Skeletal muscle cell (primary cell): Measurements from ENCODE around the gene EPHB2.

Experiments
- DNase-seq: peaks from one replicate; pipeline ENCODE4 v3.0.0-alpha.2; 2010; ENCODE audit warnings: low read depth
- H3K4me3 ChIP-seq: 2 replicates; pipeline ENCODE4 v1.5.1; 2011; ENCODE audit warnings: low read depth, mild to moderate bottlenecking, control low read depth, low read length, moderate library complexity

EPHB2 gene

DNA sequence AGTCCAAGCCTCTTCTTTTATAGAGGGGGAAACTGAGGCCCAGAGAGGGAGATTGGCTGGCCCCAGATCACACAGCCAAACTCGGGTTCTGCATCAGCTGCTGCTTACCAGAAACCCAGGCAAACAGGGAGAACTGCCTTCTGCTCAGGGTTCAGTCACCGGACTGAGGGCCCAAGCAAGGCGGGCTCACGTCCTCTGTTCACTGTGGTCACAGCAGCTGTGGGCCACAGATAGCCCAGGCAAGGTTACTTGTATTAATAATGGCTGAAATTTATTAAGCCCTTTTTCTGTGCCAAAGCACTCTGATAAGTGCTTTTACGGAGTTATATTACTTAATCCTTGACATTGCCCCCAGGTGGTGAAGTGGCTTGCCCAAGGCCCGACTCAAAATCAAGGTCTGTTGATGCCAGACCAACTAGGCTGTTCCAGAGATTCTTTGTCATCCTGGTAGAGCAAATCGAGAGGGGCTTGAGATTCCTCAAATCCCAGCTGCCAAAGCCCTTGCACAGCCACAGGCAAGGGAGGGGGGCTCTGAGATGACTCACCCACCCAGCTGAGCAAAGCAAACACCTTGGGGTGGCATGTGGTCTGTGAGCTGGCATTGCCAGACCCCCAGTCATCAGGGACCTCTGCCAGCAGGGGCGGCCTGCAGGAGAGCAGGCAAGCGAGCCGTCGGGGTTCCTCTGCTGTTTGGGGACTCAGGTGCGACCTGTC lies 36.5 kb downstream of the EPHB2 start:
- H3K4me3 ChIP-seq, result no peak overlapping the region
- peak; percentile 63 for DNase-seq

DNA sequence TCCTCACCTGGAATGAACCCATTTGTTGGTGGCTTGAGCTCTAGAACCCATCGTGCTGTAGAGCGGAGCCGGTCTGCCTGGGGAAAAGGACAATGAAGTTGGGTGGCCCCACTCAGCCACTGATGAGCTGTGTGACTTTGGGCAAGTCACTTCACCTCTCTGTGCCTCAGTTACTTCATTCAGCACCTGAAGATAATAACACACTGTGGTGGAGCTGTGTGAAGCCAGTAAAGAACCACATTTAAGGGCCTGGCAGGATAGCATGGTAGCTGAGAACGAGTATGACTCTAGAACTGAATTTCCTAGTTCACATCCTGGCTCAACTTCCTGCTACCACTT lies 37.1 kb downstream of the EPHB2 start:
- no peak for DNase-seq
- H3K4me3 ChIP-seq, result no peak overlapping the region

DNA sequence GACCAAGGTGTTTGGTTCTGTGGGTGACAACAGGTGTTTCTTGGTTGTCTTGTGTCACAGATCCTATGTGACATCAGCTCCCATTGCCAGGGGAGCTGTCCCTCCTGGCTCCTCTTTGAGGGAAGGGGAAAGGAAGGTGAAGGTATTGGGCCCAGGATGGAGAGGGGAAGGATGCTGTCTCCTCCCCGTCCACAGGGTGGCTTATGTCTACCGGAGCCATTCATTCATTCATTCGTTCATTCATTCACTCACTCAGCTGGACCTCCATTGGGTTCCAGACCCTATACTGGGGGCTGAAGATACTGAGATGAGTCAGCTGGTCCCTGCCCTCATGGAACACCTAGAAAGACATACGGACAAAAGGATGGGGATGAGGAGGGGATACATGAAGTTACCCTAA lies 38.9 kb downstream of the EPHB2 start:
- no peak overlapping the region for H3K4me3 ChIP-seq
- DNase-seq, result no peak

DNA sequence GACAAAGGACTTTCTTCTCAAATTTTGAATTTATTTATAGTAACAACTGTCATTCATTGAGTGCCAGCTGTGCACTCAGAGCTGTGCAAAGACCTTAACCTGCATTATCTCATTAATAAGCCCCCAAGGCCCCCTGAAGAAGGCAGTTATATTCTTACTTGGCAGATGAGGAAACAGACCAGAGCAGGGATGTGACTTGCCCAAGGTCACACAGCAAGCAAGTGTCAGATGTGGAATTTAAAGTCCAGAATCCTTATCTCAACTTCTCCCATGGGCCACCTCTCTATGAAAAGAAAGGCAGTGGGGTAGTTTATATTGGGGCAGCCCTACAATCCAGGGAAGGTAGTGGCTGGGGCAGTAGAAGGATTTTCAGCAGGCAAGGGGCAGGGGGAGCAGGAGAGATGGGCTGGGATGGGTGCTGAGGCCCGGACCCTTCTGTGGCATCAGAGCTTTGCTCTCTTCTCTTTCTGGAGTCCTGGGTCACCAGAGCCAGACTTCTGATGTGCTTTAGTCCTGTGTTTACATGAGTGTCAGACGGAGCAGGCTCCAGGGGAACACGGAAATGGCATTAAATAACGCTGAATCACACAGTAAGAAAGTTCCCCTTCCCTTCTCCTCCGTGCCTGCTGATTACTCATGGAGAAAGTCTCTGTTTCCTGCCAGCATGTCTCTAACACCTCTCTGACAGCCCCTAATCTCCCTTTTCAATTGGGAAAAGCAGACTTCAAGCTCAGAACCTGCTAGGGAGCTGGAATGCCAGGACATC lies 39.5 kb downstream of the EPHB2 start:
- H3K4me3 ChIP-seq, result no peak overlapping the region
- DNase-seq, result peak; percentile 80

DNA sequence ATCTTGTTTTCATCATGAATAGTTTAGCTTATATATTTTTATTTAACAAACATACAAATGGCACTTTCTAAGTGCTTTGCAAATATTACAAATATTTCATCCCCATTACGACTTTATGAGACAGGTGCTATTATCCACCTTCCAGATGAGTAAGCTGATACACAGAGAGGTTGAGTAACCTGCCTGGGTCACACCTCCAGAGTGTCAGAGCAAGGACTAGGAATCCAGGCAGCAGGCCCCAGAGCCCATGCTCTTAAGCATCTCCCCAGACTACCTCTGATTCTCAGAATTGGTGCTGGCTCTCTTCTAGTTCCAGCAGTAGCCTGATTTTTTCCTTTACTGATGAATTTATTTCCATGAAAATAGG lies 40.0 kb downstream of the EPHB2 start:
- H3K4me3 ChIP-seq, result no peak overlapping the region

DNA sequence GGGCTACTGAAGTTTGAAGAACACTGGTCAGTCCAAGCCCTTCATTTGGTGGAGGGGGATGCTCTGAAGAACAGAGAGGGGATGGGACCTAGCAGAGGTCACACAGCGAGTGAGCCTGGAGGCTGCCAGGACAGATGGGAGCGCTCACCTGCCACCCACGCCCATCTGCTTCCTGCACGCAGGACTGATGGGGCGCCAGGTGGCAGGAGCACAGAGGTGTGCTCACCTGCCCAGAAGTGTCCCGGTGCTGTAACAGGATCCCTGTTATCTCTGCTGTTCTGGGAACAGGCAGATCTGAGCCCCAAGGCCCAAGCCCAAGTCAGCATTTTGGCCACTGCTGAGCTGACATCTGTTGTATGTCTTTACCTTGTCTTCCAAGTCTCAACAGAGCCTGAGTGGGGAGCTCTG lies 40.5 kb downstream of the EPHB2 start:
- DNase-seq, result no peak

More for the DNA sequence above, 40.0 kb downstream of the EPHB2 start:
- no peak for DNase-seq

DNA sequence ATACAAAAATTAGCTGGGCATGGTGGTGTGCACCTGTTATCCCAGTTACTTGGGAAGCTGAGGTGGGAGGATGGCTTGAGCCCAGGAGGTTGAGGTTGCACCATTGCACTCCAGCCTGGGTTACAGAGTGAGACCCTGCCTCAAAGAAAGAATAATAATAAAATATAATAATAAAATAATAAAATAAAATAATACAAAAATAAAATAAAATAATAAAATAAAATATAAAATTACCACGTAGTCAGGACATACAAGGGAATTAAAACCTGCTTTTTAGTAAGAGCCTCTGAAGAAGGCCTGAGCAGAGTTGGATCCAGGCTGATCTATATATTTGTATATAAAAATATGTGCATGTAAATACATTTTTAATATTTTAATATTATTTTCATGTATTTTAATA lies 41.7 kb downstream of the EPHB2 start:
- H3K4me3 ChIP-seq, result no peak overlapping the region
- no peak for DNase-seq

More for the DNA sequence above, 40.5 kb downstream of the EPHB2 start:
- H3K4me3 ChIP-seq, result no peak overlapping the region

DNA sequence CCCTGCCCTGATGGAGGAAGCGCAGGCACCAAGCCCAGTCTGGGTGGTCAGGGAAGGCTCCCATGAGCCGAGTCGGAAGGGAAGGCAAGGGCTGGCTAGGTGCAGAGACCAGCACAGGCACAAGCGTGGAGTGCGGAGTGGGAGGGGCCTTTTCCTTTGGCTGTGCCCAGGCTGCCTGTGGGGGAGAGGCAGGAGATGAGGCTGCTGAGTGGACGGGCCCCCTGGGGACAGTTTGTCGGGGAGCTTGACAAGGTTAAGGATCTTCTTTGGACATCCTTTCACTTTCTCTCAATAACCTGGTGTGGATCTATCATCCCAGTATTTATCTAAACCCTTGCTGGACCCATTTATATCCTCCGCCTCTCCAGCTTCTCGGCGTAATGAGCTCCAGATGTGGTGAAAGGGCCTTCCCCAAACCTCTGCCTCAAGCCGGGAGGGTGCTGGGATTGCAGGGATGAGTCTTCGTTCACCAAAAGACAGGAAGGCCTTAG lies 42.9 kb downstream of the EPHB2 start:
- peak; percentile 49 for DNase-seq
- H3K4me3 ChIP-seq, result no peak overlapping the region

DNA sequence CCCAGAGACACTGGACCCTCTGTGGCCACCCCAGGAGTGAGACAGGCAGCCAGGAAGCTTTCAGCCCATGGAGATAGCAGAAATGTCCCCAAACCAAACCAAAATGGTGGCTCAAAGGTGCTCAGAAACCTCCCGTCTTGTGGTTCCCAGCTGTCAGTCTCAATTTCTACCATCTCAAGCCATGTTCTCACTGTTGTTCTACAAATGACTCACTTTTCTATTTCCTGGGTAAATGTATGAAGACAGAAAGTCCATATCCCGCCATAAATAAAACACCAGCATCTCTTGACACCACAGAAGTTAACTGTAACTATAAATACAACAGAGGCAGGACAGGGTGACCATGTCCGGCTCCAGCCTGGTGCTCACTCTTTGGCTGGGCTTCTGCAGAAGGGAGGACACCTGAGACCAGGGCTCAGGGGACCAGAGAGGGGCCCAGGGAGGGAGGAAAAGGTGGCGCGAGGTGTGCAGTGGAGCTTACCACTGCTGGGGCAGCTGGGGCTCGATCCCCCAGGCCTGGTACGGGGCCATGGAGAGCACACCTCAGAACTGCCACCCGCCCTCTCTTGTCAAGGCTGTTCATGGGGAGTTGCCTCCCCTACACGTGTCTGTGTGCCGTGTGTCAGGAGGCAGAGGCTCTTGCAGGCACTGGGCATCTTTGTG lies 43.6 kb downstream of the EPHB2 start:
- no peak for DNase-seq

DNA sequence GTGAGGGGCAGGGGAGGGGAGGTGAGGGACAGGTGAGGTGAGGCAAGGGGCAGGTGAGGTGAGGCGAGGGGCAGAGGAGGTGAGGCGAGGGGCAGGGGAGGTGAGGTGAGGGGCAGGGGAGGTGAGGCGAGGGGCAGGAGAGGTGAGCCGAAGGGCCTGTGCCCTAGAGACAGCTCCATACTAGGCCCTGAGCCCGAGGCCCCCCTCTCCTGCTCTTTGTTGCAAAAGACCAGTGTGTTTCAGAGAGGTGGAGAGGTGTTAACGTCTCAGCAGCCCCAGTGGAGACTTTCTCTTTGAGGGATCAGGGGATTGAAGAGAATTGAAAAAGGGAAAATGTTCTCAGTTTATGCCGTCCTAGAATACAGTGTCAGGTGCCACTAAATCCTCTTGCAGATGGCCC lies 44.2 kb downstream of the EPHB2 start:
- no peak for DNase-seq
- no peak overlapping the region for H3K4me3 ChIP-seq

More for the DNA sequence above, 43.6 kb downstream of the EPHB2 start:
- no peak overlapping the region for H3K4me3 ChIP-seq

DNA sequence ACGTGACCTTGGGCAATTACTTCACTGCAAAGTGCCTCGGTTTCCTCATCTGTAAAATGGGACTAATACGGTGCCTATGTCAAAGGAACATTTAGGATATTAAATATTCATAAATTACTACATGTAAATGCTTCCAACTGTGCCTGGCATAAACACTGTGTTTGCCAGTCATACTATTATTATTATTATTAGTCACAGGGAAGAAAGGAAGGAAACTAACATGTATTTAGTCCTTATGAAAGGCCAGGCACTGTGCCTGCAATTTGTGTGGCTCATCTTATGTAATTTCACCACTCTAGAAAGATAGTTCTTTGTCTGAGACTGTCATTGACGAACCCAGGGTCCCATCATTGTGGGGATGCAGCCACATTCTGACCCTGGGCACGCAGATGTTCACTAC lies 45.0 kb downstream of the EPHB2 start:
- no peak for DNase-seq
- no peak overlapping the region for H3K4me3 ChIP-seq

DNA sequence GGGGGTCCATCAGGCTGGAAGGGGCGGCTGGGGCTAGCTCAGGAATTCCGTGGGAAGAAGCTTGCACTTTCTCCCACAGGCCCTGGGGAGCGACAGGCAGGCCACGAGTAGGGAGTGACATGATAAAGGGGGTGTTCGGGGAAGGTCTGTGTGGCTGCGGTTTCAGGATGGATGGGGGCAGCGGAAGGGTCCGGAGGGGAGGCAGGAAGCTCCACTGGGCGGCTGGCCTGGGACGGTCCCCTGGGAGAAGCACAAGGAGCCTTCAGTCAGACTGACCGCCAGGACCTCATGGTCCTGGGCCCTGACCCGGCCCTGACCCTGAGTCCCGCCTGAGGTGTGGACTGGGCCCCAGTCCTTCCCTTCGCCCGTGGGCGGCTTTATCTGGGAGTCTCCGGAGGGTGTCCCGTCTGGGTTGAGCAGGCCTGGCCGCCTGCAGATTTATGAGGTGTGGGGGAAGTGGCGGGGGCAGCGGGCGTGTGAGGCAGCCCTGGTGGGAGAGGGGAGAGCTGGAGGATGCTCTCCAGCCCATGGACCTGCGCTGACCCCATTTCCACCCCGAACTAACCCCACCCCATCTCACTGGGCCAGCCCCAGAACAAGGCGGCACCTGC lies 45.6 kb downstream of the EPHB2 start:
- no peak for DNase-seq
- H3K4me3 ChIP-seq, result no peak overlapping the region

DNA sequence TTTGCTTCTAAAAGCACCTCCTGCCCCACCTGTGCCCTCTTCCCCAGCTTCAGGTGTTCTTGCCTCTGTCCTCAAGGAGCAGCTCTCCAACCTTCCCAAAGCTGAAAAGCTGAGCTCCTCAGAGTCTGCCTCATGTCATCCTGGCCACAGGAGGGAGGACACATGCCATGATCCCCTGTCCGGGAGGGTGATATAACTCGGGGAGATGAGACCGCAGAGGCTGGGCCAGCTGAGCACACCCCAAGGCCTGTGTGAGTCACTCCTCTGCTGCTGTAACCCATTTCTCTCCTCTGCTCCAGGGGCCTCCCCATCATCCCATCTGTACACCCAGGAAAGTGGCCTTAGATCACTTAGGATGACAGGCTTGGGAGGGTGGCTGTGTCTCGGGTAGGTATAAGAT lies 49.8 kb downstream of the EPHB2 start:
- DNase-seq, result no peak

DNA sequence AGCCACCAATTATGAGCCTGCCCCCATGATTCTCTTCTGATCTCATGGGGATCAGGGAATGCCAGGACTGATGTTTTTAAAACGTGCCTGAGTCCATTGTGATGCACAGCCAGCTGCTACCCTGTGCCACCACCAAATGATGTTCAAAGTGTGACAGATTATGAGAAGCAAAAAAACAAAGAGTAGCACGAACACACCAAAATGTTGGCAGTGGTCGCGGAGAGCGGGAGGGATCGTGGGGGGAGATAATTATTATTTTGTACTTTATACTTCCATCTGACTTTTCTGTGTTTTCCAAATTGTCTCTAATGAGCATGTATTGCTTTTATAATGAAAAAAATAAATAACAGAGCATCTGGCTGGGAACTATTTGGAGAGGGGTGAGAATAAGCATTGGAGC lies 50.5 kb downstream of the EPHB2 start:
- H3K4me3 ChIP-seq, result no peak overlapping the region
- no peak for DNase-seq

More for the DNA sequence above, 49.8 kb downstream of the EPHB2 start:
- no peak overlapping the region for H3K4me3 ChIP-seq

DNA sequence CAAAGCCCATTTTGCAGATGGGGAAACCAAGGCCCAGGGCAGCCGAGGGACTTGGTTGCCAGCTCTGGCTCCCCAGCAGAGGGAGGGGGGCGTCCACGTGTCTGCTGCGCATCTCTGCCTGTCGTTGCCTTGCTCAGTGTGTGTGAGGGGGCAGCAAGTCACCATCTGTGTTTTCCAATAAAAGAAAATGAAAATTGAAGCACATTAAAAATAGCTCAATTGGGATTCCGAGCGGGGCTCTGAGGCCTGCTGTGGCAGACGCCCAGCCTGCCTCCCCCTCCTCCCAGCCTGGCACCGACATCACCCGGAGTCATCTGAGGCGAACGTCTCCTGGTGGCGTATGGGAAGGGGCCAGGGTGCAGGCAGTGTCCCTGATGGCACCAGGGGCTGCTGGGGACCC lies 51.2 kb downstream of the EPHB2 start:
- H3K4me3 ChIP-seq, result no peak overlapping the region
- no peak for DNase-seq

DNA sequence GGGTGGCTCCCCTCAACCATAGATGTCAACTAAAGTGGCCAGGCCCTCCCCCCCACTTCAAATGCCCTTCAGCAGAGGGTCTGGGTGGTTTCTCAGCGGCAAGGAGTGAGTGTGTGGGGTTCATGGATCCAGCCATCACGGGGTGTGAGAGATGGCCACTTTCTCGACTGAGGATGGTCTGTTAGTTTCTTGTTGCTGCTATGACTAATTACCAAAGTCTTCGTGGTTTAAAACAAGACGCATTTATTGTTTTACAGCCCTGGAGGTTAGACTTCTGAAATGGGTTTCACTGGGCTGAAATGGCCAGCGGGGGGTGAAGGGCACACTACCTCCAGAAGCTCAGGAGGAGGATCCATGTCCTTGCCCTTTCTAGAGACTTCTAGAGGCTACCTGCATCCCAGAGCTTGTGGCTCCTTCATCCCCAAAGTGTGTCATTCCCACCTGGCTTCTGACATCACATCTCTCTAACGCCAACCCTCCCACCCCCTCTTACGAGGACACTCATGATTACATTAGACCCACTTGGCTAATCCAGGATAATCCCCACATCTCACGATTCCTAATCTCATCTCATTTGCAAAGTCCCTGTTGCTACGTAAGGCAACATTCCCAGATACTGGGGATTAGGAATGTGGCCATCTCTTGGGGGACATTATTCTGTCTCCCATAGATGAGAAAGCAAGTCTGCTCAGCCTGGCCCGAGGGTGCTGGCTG lies 53.0 kb downstream of the EPHB2 start:
- no peak overlapping the region for H3K4me3 ChIP-seq
- no peak for DNase-seq

DNA sequence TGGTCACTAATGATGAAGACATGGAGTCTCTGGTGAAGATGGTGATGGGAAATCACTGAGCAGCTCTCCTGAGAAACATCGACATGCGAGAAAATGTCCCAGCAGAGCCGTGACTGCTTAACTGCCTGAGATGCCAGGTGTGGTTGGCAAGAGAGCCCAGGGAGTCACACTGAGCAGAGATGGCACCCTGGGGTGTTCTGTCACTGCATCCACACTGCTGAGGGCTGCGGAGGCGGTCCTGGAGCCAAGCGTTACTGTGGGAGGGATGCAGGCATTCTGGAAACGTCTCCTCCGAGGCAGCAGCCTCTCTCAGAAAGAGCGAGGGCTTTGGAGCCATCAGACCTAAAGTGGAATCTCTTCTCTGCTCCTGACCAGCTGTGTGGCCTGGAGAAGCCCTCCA lies 57.2 kb downstream of the EPHB2 start:
- H3K4me3 ChIP-seq, result no peak overlapping the region

DNA sequence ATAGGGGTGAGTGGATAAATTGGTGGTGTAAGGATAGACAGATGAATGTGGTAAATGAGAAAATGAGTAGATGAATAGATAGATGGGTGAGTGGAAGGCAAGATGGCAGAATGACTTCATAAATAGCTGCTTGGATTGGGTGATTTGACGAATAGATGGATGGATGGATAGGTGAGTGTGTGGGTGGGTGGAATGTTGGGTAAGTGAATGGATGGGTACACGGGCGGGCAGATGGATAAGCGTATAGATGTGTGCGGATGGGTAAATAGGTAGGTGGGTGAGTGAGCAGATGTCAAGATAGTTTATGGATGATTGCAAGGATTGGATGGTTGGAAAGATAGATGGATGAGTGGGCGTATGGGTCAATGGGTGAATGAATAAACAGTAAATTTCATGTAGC lies 59.3 kb downstream of the EPHB2 start:
- no peak overlapping the region for H3K4me3 ChIP-seq
- DNase-seq, result no peak

More for the DNA sequence above, 57.2 kb downstream of the EPHB2 start:
- DNase-seq, result no peak

DNA sequence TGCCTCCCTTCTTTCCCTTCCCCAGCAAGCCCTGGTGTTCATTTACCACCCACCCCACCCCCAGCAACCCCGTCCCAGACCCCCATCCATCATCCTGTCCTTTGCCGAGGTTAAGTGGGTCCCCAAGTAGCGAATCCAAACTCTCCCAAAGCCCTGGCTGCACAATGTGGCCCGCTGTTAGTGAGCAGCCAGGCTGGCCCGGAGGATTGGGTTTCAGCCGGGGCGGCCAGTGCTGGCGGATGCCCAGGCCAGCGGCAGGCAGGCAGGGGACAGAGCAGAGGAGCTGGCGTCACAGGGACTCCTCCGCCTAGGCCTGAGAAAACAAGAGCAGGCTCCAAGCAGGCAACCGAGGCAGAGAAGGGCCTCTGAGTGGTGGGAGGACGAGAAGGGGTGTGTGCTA lies 61.4 kb downstream of the EPHB2 start:
- H3K4me3 ChIP-seq, result no peak overlapping the region
- DNase-seq, result no peak
